ENCODE measurements around the gene MARK3. TPM values are rescaled to one million over a fixed set of nuclear protein-coding genes. Genes with fewer than 3 reads are reported as not detected.

MARK3 gene
- total RNA-seq, 4 donors from 2014 or later, result 78.8 to 133 (median 121) TPM

DNA sequence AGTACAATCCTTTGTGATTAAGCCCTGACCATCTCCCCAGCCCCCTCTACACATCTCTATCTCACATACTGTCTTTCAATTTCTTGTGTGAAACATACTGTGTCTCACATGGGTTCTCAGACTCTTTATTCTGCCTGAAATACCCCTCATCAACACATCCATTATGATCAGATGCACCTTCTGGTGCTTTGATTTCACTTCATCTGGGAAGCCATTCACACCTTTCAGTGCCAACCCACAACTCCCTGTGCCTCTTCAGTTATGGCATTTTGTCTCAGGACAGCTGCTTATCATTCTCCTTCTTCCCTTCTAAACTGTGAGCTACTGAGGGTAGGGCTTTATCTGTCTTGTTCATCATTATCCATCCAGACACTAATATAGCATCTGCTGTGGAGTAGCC is 78.6 kb downstream of the MARK3 start:
- ATAC-seq (ENCODE audit: low FRiP score), result no peak
- no peak for DNase-seq (ENCODE audit: low spot score)

GRCh38 chr14:103472939-103473338 is 87.7 kb downstream of the MARK3 start:
- DNase-seq (ENCODE audit: low spot score), result no peak
- ATAC-seq (ENCODE audit: low FRiP score), result no peak
- TF ChIP-seq, protein P1, sequence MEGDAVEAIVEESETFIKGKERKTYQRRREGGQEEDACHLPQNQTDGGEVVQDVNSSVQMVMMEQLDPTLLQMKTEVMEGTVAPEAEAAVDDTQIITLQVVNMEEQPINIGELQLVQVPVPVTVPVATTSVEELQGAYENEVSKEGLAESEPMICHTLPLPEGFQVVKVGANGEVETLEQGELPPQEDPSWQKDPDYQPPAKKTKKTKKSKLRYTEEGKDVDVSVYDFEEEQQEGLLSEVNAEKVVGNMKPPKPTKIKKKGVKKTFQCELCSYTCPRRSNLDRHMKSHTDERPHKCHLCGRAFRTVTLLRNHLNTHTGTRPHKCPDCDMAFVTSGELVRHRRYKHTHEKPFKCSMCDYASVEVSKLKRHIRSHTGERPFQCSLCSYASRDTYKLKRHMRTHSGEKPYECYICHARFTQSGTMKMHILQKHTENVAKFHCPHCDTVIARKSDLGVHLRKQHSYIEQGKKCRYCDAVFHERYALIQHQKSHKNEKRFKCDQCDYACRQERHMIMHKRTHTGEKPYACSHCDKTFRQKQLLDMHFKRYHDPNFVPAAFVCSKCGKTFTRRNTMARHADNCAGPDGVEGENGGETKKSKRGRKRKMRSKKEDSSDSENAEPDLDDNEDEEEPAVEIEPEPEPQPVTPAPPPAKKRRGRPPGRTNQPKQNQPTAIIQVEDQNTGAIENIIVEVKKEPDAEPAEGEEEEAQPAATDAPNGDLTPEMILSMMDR (IDR thresholded peaks at IDR 0.05), result no peak

More for the DNA sequence above, 78.6 kb downstream of the MARK3 start:
- TF ChIP-seq, protein P1 (IDR thresholded peaks at IDR 0.05), result no peak

DNA sequence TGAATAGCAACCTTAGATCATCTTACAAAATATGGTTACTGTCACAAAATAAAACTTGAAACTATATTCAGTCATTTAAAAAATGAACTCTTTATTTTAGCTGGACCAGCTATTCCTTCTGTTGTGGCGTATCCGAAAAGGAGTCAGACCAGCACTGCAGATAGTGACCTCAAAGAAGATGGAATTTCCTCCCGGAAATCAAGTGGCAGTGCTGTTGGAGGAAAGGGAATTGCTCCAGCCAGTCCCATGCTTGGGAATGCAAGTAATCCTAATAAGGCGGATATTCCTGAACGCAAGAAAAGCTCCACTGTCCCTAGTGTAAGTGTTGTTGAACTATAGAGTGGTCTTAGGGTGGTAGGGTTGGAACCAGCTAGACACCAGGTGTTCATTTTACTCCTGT is 89.7 kb downstream of the MARK3 start:
- TF ChIP-seq, protein P1 (IDR thresholded peaks at IDR 0.05), result no peak
- ATAC-seq (ENCODE audit: low FRiP score) (no peak), DNase-seq (ENCODE audit: low spot score) (no peak)

DNA sequence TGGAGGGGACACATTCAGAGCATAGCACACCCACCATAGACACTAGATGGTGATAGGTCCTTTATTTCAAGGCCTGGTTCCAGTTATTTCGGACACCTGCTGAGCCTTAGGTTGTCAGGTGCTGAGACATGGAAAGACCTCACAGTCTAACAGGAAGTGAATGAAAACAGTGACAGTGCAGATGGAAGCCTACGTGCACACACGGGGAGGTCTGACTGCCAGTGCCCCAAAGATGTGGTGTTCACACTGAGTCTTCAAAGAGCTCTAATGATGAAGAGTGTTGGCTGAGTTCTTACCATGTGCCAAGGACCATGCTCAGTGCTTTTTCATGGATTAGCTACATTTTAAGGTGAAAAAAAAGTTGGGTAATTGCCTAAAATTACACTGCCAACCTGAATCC is 90.8 kb downstream of the MARK3 start:
- no peak for ATAC-seq (ENCODE audit: low FRiP score)
- DNase-seq (ENCODE audit: low spot score), result no peak
- TF ChIP-seq, protein P1 (IDR thresholded peaks at IDR 0.05), result no peak

DNA sequence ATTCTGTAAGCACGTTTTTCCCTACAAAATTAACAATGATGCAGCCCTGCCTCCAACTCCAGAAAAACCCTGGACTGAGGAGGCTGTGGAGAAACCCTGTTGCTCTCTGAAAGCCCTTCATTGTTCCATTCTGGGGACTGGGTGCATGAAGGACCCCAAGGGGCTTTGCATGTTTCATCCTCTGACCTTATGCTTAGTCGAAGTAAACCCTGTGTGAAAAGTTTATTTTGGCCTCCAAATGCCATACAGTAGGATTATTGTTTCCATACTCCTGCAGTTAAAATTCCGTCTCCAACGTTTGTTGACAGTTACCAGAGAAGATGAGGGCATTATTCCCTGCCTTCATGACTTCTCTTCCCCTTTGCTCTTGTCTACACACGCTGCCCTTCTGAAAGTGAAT is 91.4 kb downstream of the MARK3 start:
- no peak for ATAC-seq (ENCODE audit: low FRiP score)
- DNase-seq (ENCODE audit: low spot score), result no peak
- TF ChIP-seq, protein P1 (IDR thresholded peaks at IDR 0.05), result no peak

- ATAC-seq (ENCODE audit: low FRiP score) (no peak), DNase-seq (ENCODE audit: low spot score) (no peak)
- TF ChIP-seq, protein P1 (IDR thresholded peaks at IDR 0.05), result no peak
These were observed 95.4 kb downstream of the MARK3 start for GRCh38 chr14:103480595-103480994.

DNA sequence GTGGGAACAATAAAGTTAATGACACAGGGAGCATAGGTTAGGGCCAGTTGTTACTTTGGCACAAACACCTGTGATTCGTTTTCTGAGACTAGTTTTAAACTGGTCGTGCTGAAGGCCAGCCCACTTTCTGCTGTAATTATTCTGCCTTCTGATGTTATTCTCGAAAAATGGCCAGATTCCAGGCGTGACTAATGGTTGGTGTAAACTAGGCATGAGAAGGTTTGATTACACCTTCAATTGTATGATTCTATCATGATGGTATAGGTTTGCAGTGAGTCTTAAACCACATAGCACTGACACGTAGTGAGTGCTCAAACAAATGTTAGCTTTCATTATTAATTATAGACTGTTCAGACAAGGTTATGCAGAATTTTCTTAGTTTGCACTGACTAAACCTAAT is 98.4 kb downstream of the MARK3 start:
- peak; percentile 34 for DNase-seq (ENCODE audit: low spot score)
- TF ChIP-seq, protein P1 (IDR thresholded peaks at IDR 0.05), result no peak
- peak; percentile 82 for ATAC-seq (ENCODE audit: low FRiP score)

Data from omental fat pad (tissue), 4 donors.